Measurements from ENCODE around the gene RGN.
"Not testable (repeated sequence)": the region's sequence is repeated elsewhere in the genome, so short reads cannot be mapped to it uniquely, and the experiment has no call there.

RGN gene

DNA sequence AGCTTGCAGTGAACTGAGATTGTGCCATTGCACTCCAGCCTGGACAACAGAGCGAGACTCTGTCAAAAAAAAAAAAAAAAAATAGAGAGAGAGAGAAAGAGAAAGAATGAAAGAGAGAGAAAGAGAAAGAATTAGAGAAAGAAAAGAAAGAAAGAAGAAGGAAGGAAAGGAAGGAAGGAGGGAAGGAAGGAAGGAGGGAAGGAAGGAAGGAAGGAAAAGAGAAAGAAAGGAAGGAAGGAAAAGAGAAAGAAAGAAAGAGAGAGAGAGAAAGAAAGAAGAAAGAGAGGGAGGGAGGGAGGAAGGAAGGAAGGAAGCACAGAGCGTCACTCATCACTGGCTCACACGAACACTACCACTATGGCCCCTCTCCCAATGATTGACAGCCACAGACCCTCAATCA, 46.2 kb downstream of the RGN start:
- not testable (repeated sequence) for DNase-seq

DNA sequence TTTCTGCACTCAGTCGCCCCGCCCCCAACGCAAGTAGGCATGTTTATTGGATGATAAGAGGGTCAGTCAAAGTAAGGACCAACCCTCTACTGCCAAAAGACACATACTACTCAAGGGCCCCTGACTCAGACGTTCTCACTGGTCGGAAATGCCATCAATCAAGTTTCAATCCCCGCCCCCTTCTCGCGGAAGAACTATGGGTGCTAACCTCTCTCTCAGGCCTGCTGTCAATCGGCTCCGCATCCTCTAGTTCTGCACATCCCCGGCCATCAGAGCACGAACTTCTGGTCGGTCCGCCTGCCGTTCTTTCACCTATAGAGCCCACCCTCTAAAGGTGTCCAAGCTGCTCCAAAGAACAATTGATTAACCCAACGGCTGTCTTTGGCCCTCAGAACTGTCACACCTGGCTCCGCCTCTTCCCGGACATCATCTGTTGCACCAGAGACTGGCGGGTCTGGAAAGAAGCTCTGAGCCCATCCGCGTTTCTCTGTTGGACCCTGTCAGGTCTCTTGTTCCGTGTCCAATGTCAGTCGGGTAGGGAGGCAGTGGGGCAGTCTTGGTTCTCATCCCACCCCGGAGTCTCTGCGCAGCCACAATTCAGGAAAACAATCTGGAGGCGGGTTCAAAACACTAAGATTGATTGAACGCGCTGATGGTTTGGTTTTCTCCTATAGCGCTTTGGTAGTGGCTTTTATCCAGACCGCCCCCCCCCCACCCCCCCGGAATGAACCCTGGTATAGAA, 51.1 kb downstream of the RGN start:
- peak; percentile 87 for DNase-seq

DNA sequence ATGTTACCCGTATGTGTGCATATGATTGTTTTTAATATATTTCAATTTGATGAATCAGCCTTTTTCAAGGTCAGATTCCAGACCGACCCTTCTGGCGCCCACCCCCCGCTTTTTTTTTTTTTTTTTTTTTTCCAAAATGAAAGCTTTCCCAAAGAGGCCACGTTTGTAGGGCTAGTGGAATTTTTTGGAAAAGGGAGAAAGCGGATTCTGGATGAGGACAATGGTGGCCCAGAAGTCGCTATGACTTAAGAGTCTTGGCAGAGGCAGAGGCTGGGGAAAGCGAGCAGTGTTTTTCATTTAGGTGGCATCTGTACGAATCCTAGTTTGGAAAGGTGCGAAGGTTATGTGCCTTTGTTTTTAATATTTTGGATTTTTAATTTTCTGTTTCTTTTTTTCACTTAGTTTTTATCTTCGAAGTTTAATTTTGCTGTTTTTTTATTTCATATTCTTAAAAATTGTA, 51.7 kb downstream of the RGN start:
- DNase-seq: no peak

DNA sequence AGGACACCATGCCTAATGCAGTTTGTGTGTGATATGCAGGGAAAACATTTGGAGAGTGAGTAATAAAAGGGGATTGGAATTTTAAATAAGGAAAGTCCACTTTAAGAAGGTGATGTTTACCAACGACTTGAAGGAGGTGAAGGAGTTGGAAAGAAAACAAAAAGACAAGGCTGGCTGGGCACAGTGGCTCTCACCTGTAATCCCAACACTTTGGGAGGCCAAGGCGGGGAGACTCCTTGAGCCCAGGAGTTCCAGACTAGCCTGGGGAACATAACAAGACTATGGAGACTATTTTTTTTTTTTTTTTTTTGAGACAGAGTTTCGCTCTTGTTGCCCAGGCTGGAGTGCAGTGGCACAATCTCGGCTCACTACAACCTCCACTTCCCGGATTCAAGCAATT, 55.2 kb downstream of the RGN start:
- no peak for DNase-seq

DNA sequence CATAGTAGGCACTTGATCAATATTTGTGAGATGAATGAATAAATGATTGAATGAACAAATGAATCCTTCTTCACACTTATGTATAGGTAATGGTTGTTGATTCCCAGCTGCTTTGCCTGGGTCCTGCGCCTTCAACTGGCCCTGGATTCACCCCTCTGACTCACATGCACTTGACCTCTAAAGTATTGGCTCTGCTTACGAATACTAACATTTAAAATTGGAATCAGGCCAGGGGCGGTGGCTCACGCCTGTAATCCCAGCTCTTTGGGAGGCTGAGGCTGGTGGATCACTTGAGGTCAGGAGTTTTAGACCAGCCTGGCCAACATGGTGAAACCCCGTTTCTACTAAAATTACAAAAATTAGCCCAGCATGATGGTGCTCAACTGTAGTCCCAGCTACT, 57.4 kb downstream of the RGN start:
- DNase-seq: not testable (repeated sequence)

DNA sequence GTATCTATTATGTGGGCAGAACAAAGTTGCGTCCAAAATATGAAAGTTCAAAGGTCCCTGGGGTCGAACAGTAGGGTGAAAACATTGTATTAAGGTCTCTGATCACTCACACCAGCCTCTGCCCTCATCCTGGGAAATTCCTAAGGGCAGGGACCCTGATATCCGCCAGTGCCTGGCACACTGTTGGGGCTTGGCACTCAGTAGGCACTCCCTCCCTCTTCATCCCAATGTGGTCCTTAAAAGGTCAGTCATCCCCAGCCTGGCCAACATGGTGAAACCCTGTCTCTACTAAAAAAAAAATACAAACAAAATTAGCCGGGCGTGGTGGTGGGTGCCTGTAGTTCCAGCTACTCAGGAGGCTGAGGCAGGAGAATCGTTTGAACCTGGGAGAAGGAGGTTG, 59.9 kb downstream of the RGN start:
- DNase-seq: no peak
